Measurements from ENCODE around the gene CDC42BPG. TPM values are rescaled to one million over a fixed set of nuclear protein-coding genes. Genes with fewer than 3 reads are reported as not detected.

Gene CDC42BPG
- total and polyA plus RNA-seq, 3 experiments from 2014 or later, result 0.52 to 2.3 (median 0.66) TPM

- Mint-ChIP-seq H3K36me3 (peaks cover 32 to 70% (median 44%) of the 10 kb centered on the region in 3 donors), H3K4me1 (peaks cover 80 to 87% (median 86%) of the 10 kb centered on the region in 3 donors), H3K9me3 (no peaks in the 10 kb centered on the region), H3K27me3 (peaks cover 0 to 7% of the 10 kb centered on the region in 2 donors), H3K4me3 (peak overlapping the region; percentile 90 to 96 (median 95)), H3K27ac (peak overlapping the region; percentile 33 to 98 (median 96))
- H3K27ac ChIP-seq (ENCODE audit: low read depth, low read length), result no peak overlapping the region
- peaks cover 54% of the 10 kb centered on the region for H3K36me3 ChIP-seq (ENCODE audit: insufficient read depth, low read length)
- ChIA-PET POLR2A (interaction anchor here (0.7 to 6.6 kb wide), 7 partner anchors 8 to 99 kb away, joined by 3 to 158 read pairs (median 37); partner anchors contain the start of genes MEN1, PYGM and RASGRP2), CTCF (interaction anchor here (0.7 to 26.7 kb wide), 6 partner anchors 9 to 93 kb away, joined by 3 to 441 read pairs (median 5); partner anchors contain the start of genes PYGM and RASGRP2)
- H3K9me3 ChIP-seq (ENCODE audit: low read length), result no peaks in the 10 kb centered on the region
- peak overlapping the region; percentile 99 for H3K4me3 ChIP-seq (ENCODE audit: low read length)
- DNase-seq, result no peak
- peaks cover 75% of the 10 kb centered on the region for H3K4me1 ChIP-seq (ENCODE audit: insufficient read depth, low read length)
- no peaks in the 10 kb centered on the region for H3K27me3 ChIP-seq (ENCODE audit: insufficient read depth, low read length, poor library complexity, severe bottlenecking)
Measured at GRCh38 chr11:64776425-64776824, 68.0 kb downstream of the CDC42BPG start.

- peaks cover 74 to 85% (median 82%) of the 10 kb centered on the region in 3 donors for H3K4me1 Mint-ChIP-seq
- peak overlapping the region in 3 of 8 donors; percentile 23 to 97 (median 68) for H3K27ac Mint-ChIP-seq
- Histone ChIP-seq H3K4me3 (ENCODE audit: low read length) (no peak overlapping the region), H3K27ac (ENCODE audit: low read depth, low read length) (no peak overlapping the region), H3K36me3 (ENCODE audit: insufficient read depth, low read length) (peaks cover 77% of the 10 kb centered on the region), H3K27me3 (ENCODE audit: insufficient read depth, low read length, poor library complexity, severe bottlenecking) (no peaks in the 10 kb centered on the region), H3K4me1 (ENCODE audit: insufficient read depth, low read length) (peaks cover 82% of the 10 kb centered on the region), H3K9me3 (ENCODE audit: low read length) (no peaks in the 10 kb centered on the region)
- no peaks in the 10 kb centered on the region for H3K9me3 Mint-ChIP-seq
- peaks cover 41 to 89% (median 55%) of the 10 kb centered on the region in 3 donors for H3K36me3 Mint-ChIP-seq
- CTCF ChIA-PET, result interaction anchor here (1.3 to 26.7 kb wide), 3 partner anchors 9 to 61 kb away, joined by 3 to 441 read pairs (median 9); partner anchors contain the start of gene RASGRP2
- H3K27me3 Mint-ChIP-seq, result peaks cover 0 to 7% of the 10 kb centered on the region in 2 donors
- POLR2A ChIA-PET, result interaction anchor here (0.7 to 6.6 kb wide), 4 partner anchors 10 to 110 kb away, joined by 5 to 158 read pairs (median 9); partner anchors contain the start of gene RASGRP2
- no peak for DNase-seq
- peak overlapping the region; percentile 27 to 58 (median 44) for H3K4me3 Mint-ChIP-seq
Measured at GRCh38 chr11:64774144-64774543, 70.3 kb downstream of the CDC42BPG start.

Other genes starting within 250 kb of the CDC42BPG start
- under 1 TPM; 0.55 to 0.75 TPM for gene NRXN2, start 121.5 kb downstream of the CDC42BPG start, total RNA-seq
- gene NRXN2, start 121.5 kb downstream of the CDC42BPG start, polyA plus RNA-seq, result not detected
- gene RASGRP2, start 100.5 kb downstream of the CDC42BPG start, total RNA-seq, result 10 to 100 TPM; 30.2 to 33.5 TPM
- 145 TPM for gene RASGRP2, start 100.5 kb downstream of the CDC42BPG start, polyA plus RNA-seq
- 1 to 10 TPM; 2.2 TPM for gene PYGM, start 84.7 kb downstream of the CDC42BPG start, total RNA-seq
- gene PYGM, start 84.7 kb downstream of the CDC42BPG start, polyA plus RNA-seq, result 0.15 TPM
- gene SF1, start 66.1 kb downstream of the CDC42BPG start, total RNA-seq, result 100 to 1,000 TPM; 403 to 423 TPM
- 176 TPM for gene SF1, start 66.1 kb downstream of the CDC42BPG start, polyA plus RNA-seq
- 10 to 100 TPM; 54.8 to 55.3 TPM for gene MAP4K2, start 41.4 kb downstream of the CDC42BPG start, total RNA-seq
- gene MAP4K2, start 41.4 kb downstream of the CDC42BPG start, polyA plus RNA-seq, result 39.0 TPM
- 10 to 100 TPM; 45.8 to 47.7 TPM for gene MEN1, start 34.1 kb downstream of the CDC42BPG start, total RNA-seq
- gene MEN1, start 34.1 kb downstream of the CDC42BPG start, polyA plus RNA-seq, result 45.0 TPM
- 100 to 1,000 TPM; 102 to 110 TPM for gene EHD1, start 34.0 kb upstream of the CDC42BPG start, total RNA-seq
- gene EHD1, start 34.0 kb upstream of the CDC42BPG start, polyA plus RNA-seq, result 258 TPM
- 10 to 100 TPM; 25.7 to 27.0 TPM for gene ATG2A, start 72.6 kb upstream of the CDC42BPG start, total RNA-seq
- gene ATG2A, start 72.6 kb upstream of the CDC42BPG start, polyA plus RNA-seq, result 7.6 TPM
- gene PPP2R5B, start 80.0 kb upstream of the CDC42BPG start, total RNA-seq, result 10 to 100 TPM; 11.2 to 11.7 TPM
- 7.8 TPM for gene PPP2R5B, start 80.0 kb upstream of the CDC42BPG start, polyA plus RNA-seq
- gene GPHA2, start 91.2 kb upstream of the CDC42BPG start, total RNA-seq, result not detected
- gene GPHA2, start 91.2 kb upstream of the CDC42BPG start, polyA plus RNA-seq, result not detected
- gene MAJIN, start 127.5 kb upstream of the CDC42BPG start, total RNA-seq, result not detected
- gene MAJIN, start 127.5 kb upstream of the CDC42BPG start, polyA plus RNA-seq, result not detected
- under 1 TPM in 1 of 2 experiments, not detected in 1; 0.11 TPM for gene BATF2, start 152.3 kb upstream of the CDC42BPG start, total RNA-seq
- gene BATF2, start 152.3 kb upstream of the CDC42BPG start, polyA plus RNA-seq, result not detected
- 100 to 1,000 TPM; 125 TPM for gene ARL2, start 169.5 kb upstream of the CDC42BPG start, total RNA-seq
- gene ARL2, start 169.5 kb upstream of the CDC42BPG start, polyA plus RNA-seq, result 99.7 TPM
- 10 to 100 TPM; 18.3 to 21.6 TPM for gene SNX15, start 182.8 kb upstream of the CDC42BPG start, total RNA-seq
- 16.4 TPM for gene SNX15, start 182.8 kb upstream of the CDC42BPG start, polyA plus RNA-seq
- gene SAC3D1, start 196.6 kb upstream of the CDC42BPG start, total RNA-seq, result 10 to 100 TPM; 24.8 to 27.1 TPM
- 12.0 TPM for gene SAC3D1, start 196.6 kb upstream of the CDC42BPG start, polyA plus RNA-seq
- gene NAALADL1, start 213.9 kb upstream of the CDC42BPG start, total RNA-seq, result 10 to 100 TPM; 10.8 to 13.3 TPM
- 17.0 TPM for gene NAALADL1, start 213.9 kb upstream of the CDC42BPG start, polyA plus RNA-seq
- 10 to 100 TPM; 94.9 to 98.8 TPM for gene CDCA5, start 239.4 kb upstream of the CDC42BPG start, total RNA-seq
- gene CDCA5, start 239.4 kb upstream of the CDC42BPG start, polyA plus RNA-seq, result 0.54 TPM
- 10 to 100 TPM; 30.8 to 33.5 TPM for gene ZFPL1, start 239.6 kb upstream of the CDC42BPG start, total RNA-seq
- 24.4 TPM for gene ZFPL1, start 239.6 kb upstream of the CDC42BPG start, polyA plus RNA-seq

Data from CD8-positive, alpha-beta memory T cell (primary cell).